ENCODE results near the gene WASL.
"Not testable (repeated sequence)": the region's sequence is repeated elsewhere in the genome, so short reads cannot be mapped to it uniquely, and the experiment has no call there.

The WASL gene

GRCh38 chr7:123732413-123733091 is 16.3 kb downstream of the WASL start:
- DNase-seq (ENCODE audit: low read depth): no peak

GRCh38 chr7:123729218-123729578 is 19.6 kb downstream of the WASL start:
- DNase-seq (ENCODE audit: low read depth): no peak

- no peak for DNase-seq (ENCODE audit: low read depth)
Observed at GRCh38 chr7:123727071-123727837, 21.5 kb downstream of the WASL start.

GRCh38 chr7:123725586-123726171 is 23.1 kb downstream of the WASL start:
- DNase-seq (ENCODE audit: low read depth): no peak

- DNase-seq (ENCODE audit: low read depth): no peak
Observed at GRCh38 chr7:123724817-123725253, 24.0 kb downstream of the WASL start.

- DNase-seq (ENCODE audit: low read depth): no peak
Observed at GRCh38 chr7:123723913-123724312, 24.9 kb downstream of the WASL start.

- DNase-seq (ENCODE audit: low read depth): not testable (repeated sequence)
Observed at GRCh38 chr7:123720527-123720926, 28.3 kb downstream of the WASL start.

GRCh38 chr7:123719197-123719721 is 29.5 kb downstream of the WASL start:
- DNase-seq (ENCODE audit: low read depth): no peak

GRCh38 chr7:123718773-123719172 is 30.0 kb downstream of the WASL start:
- no peak for DNase-seq (ENCODE audit: low read depth)

- DNase-seq (ENCODE audit: low read depth): no peak
Observed at GRCh38 chr7:123717689-123718088, 31.1 kb downstream of the WASL start.

GRCh38 chr7:123716877-123717276 is 31.9 kb downstream of the WASL start:
- DNase-seq (ENCODE audit: low read depth): no peak

- DNase-seq (ENCODE audit: low read depth): no peak
Observed at GRCh38 chr7:123715799-123716198, 33.0 kb downstream of the WASL start.

GRCh38 chr7:123715198-123715597 is 33.6 kb downstream of the WASL start:
- DNase-seq (ENCODE audit: low read depth): no peak

- DNase-seq (ENCODE audit: low read depth): no peak
Observed at GRCh38 chr7:123714296-123715080, 34.3 kb downstream of the WASL start.

- DNase-seq (ENCODE audit: low read depth): no peak
Observed at GRCh38 chr7:123712619-123713018, 36.2 kb downstream of the WASL start.

GRCh38 chr7:123711832-123712293 is 36.9 kb downstream of the WASL start:
- no peak for DNase-seq (ENCODE audit: low read depth)

- DNase-seq (ENCODE audit: low read depth): no peak
Observed at GRCh38 chr7:123710683-123711082, 38.1 kb downstream of the WASL start.

- no peak for DNase-seq (ENCODE audit: low read depth)
Observed at GRCh38 chr7:123709525-123709924, 39.3 kb downstream of the WASL start.

GRCh38 chr7:123705211-123705901 is 43.4 kb downstream of the WASL start:
- DNase-seq (ENCODE audit: low read depth): no peak

GRCh38 chr7:123695944-123696677 is 52.7 kb downstream of the WASL start:
- no peak for DNase-seq (ENCODE audit: low read depth)

GRCh38 chr7:123692471-123692877 is 56.3 kb downstream of the WASL start:
- DNase-seq (ENCODE audit: low read depth): no peak
